Measurements from ENCODE around the gene ZBED1.
"Not testable (repeated sequence)": the region's sequence is repeated elsewhere in the genome, so short reads cannot be mapped to it uniquely, and the experiment has no call there.

Gene ZBED1

DNA sequence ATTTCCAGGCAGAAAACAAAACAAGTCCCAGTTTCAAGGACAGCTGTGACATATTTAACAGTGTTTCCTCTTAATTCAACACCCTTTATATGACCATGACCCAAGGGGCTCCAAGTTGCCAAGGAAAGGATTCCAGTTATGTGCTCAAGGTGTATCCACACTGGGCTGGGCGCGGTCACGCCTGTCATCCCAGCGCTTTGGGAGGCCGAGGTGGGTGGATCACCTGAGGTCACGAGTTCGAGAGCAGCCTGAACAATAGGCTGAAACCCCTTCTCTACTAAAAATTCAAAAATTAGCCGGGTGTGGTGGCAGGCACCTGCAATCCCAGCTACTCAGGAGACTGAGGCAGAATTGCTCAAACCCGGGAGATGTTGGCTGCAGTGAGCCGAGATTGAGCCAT is 29.6 kb downstream of the ZBED1 start:
- not testable (repeated sequence) for DNase-seq

DNA sequence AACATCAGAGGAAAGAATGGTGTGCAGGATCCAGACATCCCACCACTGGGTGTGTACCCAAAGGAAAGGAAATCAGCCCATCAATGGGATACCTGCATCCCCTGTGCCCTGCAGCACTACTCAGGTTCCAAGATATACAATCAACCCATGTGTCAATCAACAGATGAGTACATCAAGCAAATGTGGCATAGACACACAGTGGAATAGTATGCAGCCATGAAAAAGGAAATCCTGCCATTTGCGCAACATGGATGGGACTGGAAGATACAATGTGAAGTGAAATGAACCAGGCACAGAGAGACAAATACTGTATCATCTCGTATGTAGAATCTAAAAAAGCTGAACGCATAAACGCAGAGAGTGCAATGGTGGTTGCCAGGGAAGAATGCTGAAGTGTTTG is 30.9 kb downstream of the ZBED1 start:
- DNase-seq: not testable (repeated sequence)

DNA sequence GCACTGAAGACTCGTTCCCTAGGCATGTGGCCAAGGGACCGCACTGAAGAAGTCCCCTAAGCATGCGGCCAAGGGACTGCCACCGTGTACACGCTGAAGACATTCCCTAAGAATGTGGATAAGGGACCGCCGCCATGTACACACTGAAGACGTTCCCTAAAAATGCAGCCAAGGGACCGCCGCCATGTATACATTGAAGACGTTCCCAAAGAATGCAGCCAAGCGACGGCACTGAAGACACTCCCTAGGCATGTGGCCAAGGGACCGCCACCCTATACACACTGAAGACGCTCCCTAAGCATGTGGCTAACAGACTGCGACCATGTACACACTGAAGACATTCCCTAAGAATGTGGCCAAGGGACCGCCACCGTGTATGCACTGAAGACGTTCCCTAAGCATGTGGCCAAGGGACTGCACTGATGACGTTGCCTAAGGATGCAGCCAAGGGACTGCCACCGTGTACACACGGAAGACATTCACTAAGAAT is 31.5 kb downstream of the ZBED1 start:
- no peak for DNase-seq

DNA sequence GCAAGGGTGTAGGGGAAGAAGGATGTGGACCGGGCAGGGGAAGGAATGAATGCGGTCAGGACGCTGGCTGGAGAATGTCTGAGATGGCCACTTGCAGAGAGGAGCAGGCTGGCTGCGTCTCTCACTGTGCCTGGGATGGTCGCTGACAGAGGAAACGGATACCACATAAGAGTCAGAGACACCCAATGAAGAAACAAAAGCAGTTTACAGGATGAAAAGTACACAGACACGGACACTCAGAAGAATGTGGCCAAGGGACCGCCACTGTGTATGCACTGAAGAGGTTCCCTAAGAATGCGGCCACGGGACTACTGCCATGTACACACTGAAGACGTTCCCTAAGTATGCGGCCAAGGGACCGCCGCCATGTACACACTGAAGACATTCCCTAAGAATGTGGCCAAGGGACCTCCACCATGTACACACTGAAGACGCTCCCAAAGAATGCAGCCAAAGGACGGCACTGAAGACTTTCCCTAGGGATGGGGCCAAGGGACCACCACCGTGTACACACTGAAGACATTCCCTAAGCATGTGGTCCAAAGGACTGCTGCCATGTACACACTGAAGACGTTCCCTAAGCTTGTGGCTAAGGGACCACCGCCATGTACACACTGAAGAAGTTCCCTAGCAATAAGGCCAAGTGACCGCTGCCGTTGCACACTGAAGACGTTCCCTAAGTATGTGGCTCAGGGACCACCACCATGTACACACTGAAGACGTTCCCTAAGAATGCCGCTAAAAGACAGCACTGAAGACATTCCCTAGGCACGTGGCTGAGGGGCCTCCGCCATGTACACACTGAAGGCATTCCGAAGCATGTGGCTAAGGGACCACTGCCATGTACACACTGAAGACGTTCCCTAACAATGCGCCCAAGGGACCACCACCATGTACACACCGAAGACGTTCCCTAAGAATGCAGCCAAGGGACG is 32.2 kb downstream of the ZBED1 start:
- no peak for DNase-seq

DNA sequence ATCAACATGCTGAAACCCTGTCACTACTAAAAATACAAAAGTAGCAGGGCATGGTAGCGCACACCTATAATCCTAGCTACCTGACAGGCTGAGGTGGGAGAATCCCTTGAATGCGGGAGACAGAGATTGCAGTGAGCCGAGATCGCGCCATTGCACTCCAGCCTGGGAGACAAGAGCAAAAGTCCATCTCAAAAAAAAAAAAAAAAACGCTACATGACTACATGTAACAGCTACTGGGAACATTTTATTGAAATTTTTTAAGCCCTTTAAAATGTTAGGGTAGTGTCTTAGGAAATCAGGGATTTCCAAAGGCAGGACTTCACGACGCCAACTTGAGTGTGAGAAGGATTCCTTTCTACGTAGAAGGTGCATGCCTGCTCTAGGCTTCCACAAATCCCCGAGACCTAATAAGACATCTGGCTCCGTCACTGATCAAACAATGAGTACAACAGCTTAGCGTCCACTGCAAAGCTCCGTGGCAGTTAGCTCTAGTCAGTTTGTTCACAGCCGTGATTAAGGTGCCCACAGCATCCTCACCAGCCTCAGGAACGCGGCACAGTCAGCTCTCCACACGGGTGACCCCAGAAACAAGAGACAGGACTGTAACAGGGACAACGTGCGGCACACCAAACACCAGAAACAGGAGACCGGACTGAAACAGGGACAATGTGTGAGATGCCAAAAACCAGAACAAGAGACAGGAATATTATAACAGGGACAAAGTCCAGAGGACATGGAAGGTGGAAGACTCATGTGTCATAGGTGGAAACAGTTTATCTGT is 33.7 kb downstream of the ZBED1 start:
- DNase-seq: no peak

DNA sequence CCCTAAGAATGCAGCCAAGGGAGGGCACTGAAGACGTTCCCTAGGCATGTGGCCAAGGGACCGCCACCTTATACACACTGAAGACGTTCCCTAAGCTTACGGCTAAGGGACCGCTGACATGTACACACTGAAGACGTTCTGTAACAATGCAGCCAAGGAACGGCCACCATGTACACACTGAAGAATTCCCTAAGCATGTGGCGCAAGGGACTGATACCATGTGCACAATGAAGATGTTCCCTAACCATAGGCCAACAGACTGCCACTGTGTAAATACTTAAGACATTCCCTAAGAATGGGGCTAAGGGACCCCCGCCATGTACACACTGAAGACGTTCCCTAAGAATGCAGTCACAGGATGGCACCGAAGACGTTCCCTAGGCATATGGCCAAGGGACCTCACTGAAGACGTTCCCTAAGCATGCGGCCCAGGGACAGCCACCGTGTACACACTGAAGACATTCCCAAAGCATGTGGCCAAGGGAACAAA is 36.1 kb downstream of the ZBED1 start:
- DNase-seq: no peak

DNA sequence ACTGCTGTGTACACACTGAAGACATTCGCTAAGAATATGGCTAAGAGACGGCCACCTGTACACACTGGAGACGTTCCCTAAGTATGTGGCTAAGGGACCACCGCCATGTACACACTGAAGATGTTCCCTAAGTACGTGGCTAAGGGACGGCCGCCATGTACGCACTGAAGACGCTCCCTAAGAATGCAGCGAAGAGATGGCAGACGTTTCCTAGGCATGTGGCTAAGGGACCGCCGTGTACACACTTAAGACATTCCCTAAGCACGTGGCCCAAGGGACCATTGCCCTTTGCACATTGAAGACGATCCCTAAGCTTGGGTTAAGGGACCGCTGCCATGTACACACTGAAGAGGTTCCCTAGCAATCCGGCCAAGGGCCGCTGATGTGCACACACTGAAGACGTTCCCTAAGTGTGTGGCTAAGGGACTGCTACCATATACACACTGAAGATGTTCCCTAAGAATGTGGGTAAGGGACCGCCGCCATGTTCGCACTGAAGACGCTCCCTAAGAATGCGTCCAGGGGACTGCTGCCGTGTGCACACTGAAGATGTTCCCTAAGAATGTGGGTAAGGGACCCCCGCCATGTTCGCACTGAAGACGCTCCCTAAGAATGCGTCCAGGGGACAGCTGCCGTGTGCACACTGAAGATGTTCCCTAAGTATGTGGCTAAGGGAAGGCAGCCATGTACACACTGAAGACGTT is 36.7 kb downstream of the ZBED1 start:
- peak; percentile 14 for DNase-seq

DNA sequence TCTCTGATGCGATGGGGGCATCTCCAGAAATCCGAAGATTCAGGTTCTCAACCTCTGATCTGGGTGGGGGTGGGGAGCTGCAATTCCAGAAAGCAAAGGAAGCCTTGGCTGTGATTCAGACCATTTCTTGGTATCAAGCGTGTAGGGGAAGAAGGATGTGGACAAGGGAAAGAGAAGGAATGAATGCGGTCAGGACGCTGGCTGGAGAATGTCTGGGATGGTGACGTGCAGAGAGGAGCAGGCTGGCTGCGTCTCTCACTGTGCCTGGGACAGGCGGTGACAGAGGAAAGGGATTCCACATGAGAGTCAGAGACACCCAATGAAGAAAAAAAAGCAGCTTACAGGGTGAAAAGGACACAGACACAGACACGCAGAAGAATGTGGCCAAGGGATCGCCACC is 37.3 kb downstream of the ZBED1 start:
- not testable (repeated sequence) for DNase-seq

DNA sequence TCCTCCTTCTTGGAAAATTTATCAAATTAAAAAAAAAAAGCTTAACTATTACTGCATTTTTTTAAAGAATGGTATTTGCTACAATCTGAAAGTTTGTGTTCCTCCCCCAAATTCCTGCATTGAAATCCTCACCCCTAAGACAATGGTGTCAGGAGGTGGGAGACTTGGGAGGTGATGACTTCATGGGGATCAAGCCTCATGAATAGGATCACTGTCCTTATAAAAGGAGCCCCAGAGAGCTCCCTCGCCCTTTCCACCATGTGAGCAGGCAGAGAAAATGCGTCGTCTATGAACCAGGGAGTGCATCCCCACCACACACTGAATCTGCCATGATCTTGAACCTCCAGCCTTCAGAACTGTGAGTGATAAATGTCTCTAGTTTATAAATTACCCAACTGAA is 38.0 kb downstream of the ZBED1 start:
- no peak for DNase-seq

DNA sequence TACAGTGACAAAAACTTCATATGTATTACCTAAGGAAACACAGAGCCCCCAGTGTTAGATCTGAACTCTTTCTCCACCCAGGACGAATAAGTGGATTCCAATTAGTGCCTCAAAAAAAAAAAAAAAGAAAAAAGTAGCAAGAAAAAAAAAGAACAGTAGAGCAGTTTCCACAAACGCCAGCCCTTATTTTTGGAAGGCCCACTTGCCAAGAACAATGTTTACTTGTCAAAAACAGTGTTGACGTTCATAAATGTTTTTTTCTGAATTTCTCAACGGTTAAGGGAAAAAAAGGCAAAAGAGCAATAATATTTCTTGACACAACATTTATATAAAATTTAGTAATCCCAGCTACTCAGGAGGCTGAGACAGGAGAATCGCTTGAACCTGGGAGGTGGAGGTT is 38.7 kb downstream of the ZBED1 start:
- no peak for DNase-seq

DNA sequence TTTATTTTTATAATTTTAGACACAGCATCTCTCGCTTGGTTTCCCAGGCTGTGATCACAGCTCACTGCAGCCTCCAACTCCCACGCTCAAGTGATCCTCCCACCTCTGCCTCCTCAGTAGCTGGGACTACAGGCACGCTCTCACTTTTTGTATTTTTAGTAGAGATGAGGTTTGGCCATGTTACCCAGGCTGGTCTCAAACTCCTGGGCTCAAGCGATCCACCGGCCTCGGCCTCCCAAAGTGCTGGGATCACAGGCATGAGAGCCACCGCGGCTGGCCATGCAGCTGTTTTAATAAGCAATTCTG is 39.1 kb downstream of the ZBED1 start:
- no peak for DNase-seq

DNA sequence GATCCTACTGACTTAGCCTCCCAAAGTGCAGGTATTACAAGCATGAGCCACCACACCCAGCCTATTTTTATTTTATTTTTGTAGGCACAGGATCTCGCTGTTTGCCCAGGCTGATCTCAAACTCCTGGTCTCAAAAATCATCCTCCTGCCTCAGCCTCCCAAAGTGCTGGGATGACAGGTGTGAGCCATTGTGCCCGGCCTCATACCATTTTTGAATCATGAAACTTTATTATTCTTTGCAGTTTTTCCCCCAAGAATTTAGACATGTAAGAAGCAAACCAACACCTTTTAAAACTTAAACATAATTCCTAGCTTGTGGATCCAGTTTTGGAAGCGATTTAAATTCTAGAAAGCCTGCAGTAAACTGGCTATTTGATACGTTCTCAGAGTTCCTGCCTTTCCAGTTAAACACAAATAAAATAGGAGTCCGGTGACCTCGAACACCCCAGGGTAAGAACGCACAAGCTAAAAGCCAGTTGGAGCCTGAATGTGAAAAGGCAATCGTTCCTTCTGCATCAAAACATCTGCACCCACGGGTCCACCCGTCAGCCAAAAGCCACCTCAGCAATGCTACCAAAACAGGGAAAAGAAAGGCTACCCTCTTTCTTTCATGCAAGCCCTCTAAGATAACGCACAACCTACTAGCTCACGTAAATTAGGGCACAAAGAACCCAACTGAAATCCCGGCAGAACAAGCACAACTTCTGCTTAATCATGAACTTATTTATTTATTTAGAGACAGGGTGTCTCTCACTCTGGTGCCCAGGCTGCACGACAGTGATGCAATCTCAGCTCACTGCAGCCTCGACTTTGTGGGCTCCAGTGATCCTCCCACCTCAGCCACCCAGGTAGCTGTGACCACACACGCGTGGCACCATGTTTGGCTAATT is 39.7 kb downstream of the ZBED1 start:
- DNase-seq: not testable (repeated sequence)

DNA sequence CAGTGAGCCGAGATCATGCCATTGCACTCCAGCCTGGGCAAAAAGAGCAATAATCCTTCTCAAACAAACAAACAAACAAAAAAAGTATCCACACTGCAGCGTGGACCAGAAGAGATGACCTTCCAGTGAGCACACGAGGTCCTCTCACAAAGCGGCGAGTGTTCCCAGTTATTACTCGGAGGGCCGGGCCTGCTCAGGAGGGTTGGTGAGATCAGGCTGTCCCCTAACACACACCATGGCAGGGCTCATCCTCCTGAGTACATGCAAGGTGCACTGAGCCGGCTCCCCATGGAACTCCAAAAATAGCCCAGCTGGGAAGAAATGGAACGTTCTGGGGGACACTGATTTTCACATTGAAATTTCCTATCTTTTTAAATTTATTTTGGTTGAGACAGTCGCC is 40.7 kb downstream of the ZBED1 start:
- not testable (repeated sequence) for DNase-seq

DNA sequence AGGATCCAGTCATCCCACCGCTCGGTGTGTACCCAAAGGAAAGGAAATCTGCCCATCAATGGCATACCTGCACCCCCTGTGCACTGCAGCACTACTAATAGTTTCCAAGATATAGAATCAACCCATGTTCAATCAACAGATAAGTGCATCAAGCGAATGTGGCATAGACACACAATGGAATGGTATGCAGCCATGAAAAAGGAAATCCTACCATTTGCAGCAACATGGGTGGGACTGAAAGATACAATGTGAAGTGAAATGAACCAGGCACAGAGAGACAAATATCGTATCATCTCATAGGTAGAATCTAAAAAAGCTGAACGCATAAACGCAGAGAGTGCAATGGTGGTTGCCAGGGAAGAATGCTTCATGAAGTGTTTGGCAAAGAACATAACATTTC is 42.5 kb downstream of the ZBED1 start:
- DNase-seq: no peak

DNA sequence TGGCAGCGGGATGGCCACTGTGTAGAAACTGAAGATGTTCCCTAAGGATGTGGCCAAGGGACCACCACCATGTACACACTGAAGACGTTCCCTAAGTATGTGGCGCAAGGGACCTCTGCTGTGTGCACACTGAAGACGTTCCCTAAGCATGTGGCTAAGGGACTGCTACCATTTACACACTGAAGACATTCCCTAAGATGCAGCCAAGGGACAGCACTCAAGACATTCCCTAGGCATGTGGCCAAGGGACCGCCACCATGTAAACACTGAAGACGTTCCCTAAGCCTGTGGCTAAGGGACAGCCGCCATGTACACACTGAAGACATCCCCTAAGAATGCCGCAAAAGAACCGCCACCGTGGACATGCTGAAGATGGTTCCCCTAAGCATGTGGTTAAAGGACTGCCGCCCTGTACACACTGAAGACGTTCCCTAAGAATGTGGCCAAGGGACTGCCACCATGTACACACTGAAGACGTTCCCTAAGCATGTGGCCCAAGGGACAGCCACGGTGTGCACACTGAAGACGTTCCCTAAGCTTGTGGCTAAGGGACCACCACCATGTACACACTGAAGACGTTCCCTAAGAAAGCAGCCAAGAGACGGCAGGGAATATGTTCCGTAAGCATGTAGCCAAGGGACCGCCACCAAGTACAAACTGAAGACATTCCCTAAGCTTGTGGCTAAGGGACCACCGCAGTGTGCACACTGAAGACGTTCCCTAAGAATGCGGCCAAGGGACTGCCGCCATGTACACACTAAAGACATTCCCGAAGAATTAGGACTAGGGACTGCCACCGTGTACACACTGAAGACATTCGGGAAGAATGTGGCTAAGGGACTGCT is 43.3 kb downstream of the ZBED1 start:
- DNase-seq: no peak

DNA sequence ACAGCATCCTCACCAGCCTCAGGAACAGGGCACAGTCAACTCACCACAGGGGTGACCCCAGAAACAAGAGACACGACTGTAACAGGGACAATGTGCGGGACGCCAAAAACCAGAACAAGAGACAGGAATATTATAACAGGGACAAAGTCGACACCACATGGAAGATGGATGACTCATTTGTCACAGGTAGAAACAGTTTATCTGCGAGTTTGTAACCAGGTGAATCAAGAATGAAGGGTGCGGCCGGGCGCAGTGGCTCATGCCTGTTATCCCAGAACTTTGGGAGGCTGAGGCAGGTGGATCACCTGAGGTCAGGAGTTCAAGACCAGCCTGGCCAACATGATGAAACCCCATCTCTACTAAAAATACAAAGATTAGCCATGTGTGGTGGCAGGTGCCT is 44.7 kb downstream of the ZBED1 start:
- not testable (repeated sequence) for DNase-seq

DNA sequence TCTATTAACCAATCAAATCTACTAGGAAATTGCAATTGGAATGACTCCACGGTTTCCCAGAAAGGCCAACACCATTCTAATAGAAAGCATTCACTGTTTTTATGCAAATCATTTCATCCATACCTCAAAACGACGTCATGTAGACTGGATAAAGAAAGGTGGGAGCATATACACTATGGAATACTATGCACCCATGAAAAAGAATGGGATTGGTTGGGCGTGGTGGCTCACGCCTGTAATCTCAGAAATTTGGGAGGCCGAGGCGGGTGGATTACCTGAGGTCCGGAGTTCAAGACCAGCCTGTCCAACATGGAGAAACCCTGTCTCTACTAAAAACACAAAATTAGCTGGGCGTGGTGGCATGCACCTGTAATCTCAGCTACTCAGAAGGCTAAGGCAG is 46.2 kb downstream of the ZBED1 start:
- not testable (repeated sequence) for DNase-seq

DNA sequence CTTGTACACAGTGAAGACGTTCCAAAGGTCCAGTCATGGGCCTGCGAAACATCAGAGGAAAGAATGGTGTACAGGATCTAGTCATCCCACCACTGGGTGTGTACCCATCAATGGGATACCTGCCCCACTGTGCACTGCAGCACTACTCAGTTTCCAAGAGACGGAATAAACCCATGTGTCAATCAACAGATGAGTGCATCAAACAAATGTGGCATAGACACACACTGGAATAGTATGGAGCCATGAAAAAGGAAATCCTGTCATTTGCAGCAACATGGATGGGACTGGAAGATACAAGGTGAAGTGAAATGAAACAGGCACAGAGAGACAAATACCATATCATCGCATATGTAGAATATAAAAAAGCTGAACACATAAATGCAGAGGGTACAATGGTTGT is 48.0 kb downstream of the ZBED1 start:
- no peak for DNase-seq

DNA sequence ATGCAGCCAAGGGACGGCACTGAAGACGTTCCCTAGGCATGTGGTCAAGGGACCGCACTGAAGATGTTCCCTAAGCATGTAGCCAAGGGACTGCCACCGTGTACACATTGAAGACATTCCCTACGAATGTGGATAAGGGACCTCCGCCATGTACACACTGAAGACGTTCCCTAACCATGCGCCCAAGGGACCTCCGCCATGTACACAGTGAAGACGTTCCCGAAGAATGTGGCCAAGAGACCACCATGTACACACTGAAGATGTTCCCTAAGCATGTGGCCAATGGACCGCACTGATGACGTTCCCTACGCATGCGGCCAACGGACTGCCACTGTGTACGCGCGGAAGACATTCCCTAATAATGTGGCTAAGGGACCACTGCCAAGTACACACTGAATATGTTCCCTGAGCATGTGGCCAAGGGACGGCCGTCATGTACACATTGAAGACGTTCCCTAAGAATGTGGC is 48.4 kb downstream of the ZBED1 start:
- no peak for DNase-seq

DNA sequence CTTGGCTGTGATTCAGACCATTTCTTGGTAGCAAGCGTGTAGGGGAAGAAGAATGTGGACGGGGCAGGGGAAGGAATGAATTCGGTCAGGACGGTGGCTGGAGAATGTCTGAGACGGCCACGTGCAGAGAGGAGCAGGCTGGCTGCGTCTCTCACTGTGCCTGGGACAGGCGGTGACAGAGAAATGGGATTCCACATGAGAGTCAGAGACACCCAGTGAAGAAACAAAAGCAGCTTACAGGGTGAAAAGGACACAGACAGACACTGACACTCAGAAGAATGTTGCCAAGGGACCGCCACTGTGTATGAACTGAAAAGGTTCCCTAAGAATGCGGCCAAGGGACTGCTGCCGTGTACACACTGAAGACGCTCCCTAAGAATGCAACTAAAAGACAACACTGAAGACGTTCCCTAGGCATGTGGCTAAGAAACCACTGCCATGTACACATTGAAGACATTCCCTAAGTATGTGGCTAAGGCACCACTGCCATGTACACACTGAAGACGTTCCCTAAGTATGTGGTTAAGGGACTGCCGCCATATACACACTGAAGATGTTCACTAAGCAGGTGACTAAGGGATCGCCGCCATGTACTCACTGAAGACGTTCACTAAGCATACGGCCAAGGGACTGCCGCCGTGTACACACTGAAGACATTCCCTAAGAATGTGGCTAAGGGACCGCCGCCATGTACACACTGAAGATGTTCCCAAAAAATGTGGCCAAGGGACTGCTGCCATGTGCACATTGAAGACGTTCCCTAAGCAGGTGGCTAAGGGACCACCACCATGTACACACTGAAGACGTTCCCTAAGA is 49.1 kb downstream of the ZBED1 start:
- DNase-seq: peak; percentile 61

All from HCEC 1CT (cell line).